Measurements from ENCODE around the gene NABP2.

DNA sequence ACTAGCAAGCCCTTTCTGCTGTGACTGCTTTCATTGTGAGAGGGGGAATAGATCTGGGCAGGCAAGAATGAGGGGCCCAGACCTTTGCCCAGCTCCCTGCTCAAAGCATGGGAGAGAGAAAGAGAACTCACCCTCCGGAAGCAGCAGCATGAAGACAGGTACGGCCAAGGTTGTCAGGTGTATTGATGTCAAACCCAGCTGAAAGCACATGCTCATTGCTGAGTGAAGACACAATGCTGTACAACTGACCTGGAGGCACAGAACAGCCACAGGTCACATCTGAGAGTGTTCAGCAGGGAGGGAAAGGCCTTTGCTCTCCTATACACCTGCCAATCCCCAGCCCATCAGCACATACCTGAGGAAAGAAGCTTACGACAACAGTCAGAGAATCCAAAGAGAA is 28.5 kb downstream of the NABP2 start:
- TF ChIP-seq, protein P1, sequence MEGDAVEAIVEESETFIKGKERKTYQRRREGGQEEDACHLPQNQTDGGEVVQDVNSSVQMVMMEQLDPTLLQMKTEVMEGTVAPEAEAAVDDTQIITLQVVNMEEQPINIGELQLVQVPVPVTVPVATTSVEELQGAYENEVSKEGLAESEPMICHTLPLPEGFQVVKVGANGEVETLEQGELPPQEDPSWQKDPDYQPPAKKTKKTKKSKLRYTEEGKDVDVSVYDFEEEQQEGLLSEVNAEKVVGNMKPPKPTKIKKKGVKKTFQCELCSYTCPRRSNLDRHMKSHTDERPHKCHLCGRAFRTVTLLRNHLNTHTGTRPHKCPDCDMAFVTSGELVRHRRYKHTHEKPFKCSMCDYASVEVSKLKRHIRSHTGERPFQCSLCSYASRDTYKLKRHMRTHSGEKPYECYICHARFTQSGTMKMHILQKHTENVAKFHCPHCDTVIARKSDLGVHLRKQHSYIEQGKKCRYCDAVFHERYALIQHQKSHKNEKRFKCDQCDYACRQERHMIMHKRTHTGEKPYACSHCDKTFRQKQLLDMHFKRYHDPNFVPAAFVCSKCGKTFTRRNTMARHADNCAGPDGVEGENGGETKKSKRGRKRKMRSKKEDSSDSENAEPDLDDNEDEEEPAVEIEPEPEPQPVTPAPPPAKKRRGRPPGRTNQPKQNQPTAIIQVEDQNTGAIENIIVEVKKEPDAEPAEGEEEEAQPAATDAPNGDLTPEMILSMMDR (conservative IDR thresholded peaks at IDR 0.05) = no peak
- TF ChIP-seq EZH2 (IDR thresholded peaks at IDR 0.05; ENCODE audit: low read depth) = no peak
